ENCODE results near the gene CLEC4M.

CLEC4M gene

GRCh38 chr19:7762719-7763293 lies at the start of gene CLEC4M:
Gene CLEC4M (plus strand): TSS chr19:7763243. CDS start chr19:7763267, 24 bp downstream.
- no peak for FAIRE-seq

GRCh38 chr19:7715671-7716070 lies 47.4 kb upstream of the CLEC4M start:
- no peak for FAIRE-seq

- no peak for FAIRE-seq
Observed at GRCh38 chr19:7716762-7717161, 46.3 kb upstream of the CLEC4M start.

- FAIRE-seq: no peak
Observed at GRCh38 chr19:7718668-7719067, 44.4 kb upstream of the CLEC4M start.

GRCh38 chr19:7720351-7720750 lies 42.7 kb upstream of the CLEC4M start:
- FAIRE-seq: no peak

GRCh38 chr19:7722231-7722651 lies 40.8 kb upstream of the CLEC4M start:
- FAIRE-seq: no peak

GRCh38 chr19:7725791-7726190 lies 37.3 kb upstream of the CLEC4M start:
- FAIRE-seq: no peak

GRCh38 chr19:7729211-7729610 lies 33.8 kb upstream of the CLEC4M start:
- FAIRE-seq: no peak

GRCh38 chr19:7729831-7730285 lies 33.2 kb upstream of the CLEC4M start:
- no peak for FAIRE-seq

GRCh38 chr19:7730286-7731217 lies 32.5 kb upstream of the CLEC4M start:
- no peak for FAIRE-seq

GRCh38 chr19:7731218-7731595 lies 31.8 kb upstream of the CLEC4M start:
- no peak for FAIRE-seq

- no peak for FAIRE-seq
Observed at GRCh38 chr19:7731615-7732014, 31.4 kb upstream of the CLEC4M start.

GRCh38 chr19:7732045-7732444 lies 31.0 kb upstream of the CLEC4M start, which contains the start of gene CLEC4G:
Gene CLEC4G (minus strand): TSS chr19:7732110. CDS start chr19:7732102, 8 bp downstream.
- no peak for FAIRE-seq

GRCh38 chr19:7733376-7733775 lies 29.7 kb upstream of the CLEC4M start:
- FAIRE-seq: no peak

- FAIRE-seq: no peak
Observed at GRCh38 chr19:7734220-7735203, 28.5 kb upstream of the CLEC4M start.

GRCh38 chr19:7736148-7736547 lies 26.9 kb upstream of the CLEC4M start:
- no peak for FAIRE-seq

GRCh38 chr19:7737215-7737614 lies 25.8 kb upstream of the CLEC4M start:
- FAIRE-seq: no peak

GRCh38 chr19:7738023-7738422 lies 25.0 kb upstream of the CLEC4M start:
- FAIRE-seq: no peak

- no peak for FAIRE-seq
Observed at GRCh38 chr19:7739211-7739755, 23.8 kb upstream of the CLEC4M start.

GRCh38 chr19:7739801-7740681 lies 23.0 kb upstream of the CLEC4M start:
- FAIRE-seq: no peak

GRCh38 chr19:7740682-7741054 lies 22.4 kb upstream of the CLEC4M start:
- FAIRE-seq: no peak

- no peak for FAIRE-seq
Observed at GRCh38 chr19:7742575-7742974, 20.5 kb upstream of the CLEC4M start.
